K562 (cell line): ENCODE data around the gene LILRB3. TPM values are rescaled to one million over a fixed set of nuclear protein-coding genes. Genes with fewer than 3 reads are reported as not detected.

ENCODE experiments used
- ATF7 ChIP-seq: fragments of 450-650 bp; IDR thresholded peaks from 2 replicates; pipeline ENCODE4 v1.7.1; 2014; ENCODE audit warnings: mild to moderate bottlenecking, moderate library complexity
- CAMTA2 ChIP-seq: fragments of 250-450 bp; sonication (Bioruptor Pico); conservative IDR thresholded peaks from 2 replicates; pipeline ENCODE4 v1.5.1; 2022
- CSDE1 ChIP-seq, 2 experiments: fragments of 450-650 bp; IDR thresholded peaks; 2 replicates each; pipeline ENCODE4 v1.6.1; 2016; ENCODE audit warnings: mild to moderate bottlenecking in 1 of 2
- DEAF1 ChIP-seq: fragments of 450-650 bp; formaldehyde crosslinking; IDR thresholded peaks from 2 replicates; pipeline ENCODE4 v1.4.0; 2020; ENCODE audit warnings: mild to moderate bottlenecking, moderate library complexity
- DPF2 ChIP-seq: fragments of 450-650 bp; IDR thresholded peaks from 2 replicates; pipeline ENCODE4 v1.6.1; 2016
- PKNOX1 ChIP-seq: fragments of 450-650 bp; IDR thresholded peaks from 2 replicates; pipeline ENCODE4 v1.6.1; 2016
- PREB ChIP-seq: sonication (generic); formaldehyde crosslinking; IDR thresholded peaks from 2 replicates; pipeline ENCODE4 v1.8.1; 2023; ENCODE audit warnings: mild to moderate bottlenecking, missing genetic modification reagents
- SMARCC2 ChIP-seq: fragments of 450-650 bp; IDR thresholded peaks from 2 replicates; pipeline ENCODE4 v1.6.1; 2017; ENCODE audit warnings: antibody characterized with exemption, moderate library complexity, mild to moderate bottlenecking, low read depth
- SUPT5H ChIP-seq: fragments of 450-650 bp; IDR thresholded peaks from 2 replicates; pipeline ENCODE4 v1.6.1; 2016
- TCF7L2 ChIP-seq: fragments of 150-350 bp; IDR thresholded peaks from 2 replicates; pipeline ENCODE4 v1.6.1; 2016; ENCODE audit warnings: low read depth, mild to moderate bottlenecking, low read length, moderate library complexity
- YBX1 ChIP-seq: fragments of 450-650 bp; IDR thresholded peaks from 2 replicates; pipeline ENCODE4 v1.7.1; 2016; ENCODE audit warnings: mild to moderate bottlenecking
- ZKSCAN3 ChIP-seq: fragments of 250-450 bp; sonication (Bioruptor Pico); IDR thresholded peaks from 2 replicates; pipeline ENCODE4 v1.4.0; 2020
- ZNF212 ChIP-seq: fragments of 450-650 bp; formaldehyde crosslinking; IDR thresholded peaks from 2 replicates; pipeline ENCODE4 v1.4.0; 2020; ENCODE audit warnings: mild to moderate bottlenecking
- ZNF232 ChIP-seq: sonication (generic); formaldehyde crosslinking; IDR thresholded peaks from 2 replicates; pipeline ENCODE4 v1.8.0; 2022; ENCODE audit warnings: mild to moderate bottlenecking, missing genetic modification reagents
- ZNF507 ChIP-seq: conservative IDR thresholded peaks from 2 replicates; pipeline ENCODE4 v1.6.1; 2017; ENCODE audit warnings: missing genetic modification characterization, missing compliant biosample characterization
- ZNF518B ChIP-seq: fragments of 250-450 bp; sonication (Bioruptor Pico); IDR thresholded peaks from 2 replicates; pipeline ENCODE4 v1.5.0; 2021; ENCODE audit warnings: mild to moderate bottlenecking, moderate library complexity
- ZNF696 ChIP-seq: fragments of 250-450 bp; sonication (Bioruptor Pico); conservative IDR thresholded peaks from 2 replicates; pipeline ENCODE4 v1.4.0; 2020; ENCODE audit warnings: mild to moderate bottlenecking, moderate library complexity
- polyA plus RNA-seq, 8 experiments: library from polyadenylated mRNA; depleted of rRNA in 4 of 8; stranded (reverse) in 5 of 8; unstranded in 3 of 8; fragments of >200 nt; fragmentation: Nextera tagmentation in 2 of 8; fragmentation: Illumina TruSeq in 1 of 8; extraction: Ambion mirVana in 2 of 8; extraction: Trizol in 1 of 8; gene quantifications; 2 replicates each; pipeline versions ENCODE4 v1.2.1 to v1.2.3, GENCODE V29; 2011 to 2014; ENCODE audit warnings: inconsistent platforms in 1 of 8, missing spikeins in 1 of 8
- total RNA-seq, 7 experiments: library from RNA; depleted of rRNA in 6 of 7; stranded (reverse); fragments of >200 nt in 6 of 7; fragmentation: Illumina TruSeq in 2 of 7; extraction: Trizol in 2 of 7; gene quantifications; 2 replicates each; pipeline versions ENCODE4 v1.2.1 to v1.2.3, GENCODE V29; 2011 to 2021; ENCODE audit warnings: low replicate concordance in 1 of 7
- TF ChIP-seq, protein P1 (sequence below): IDR thresholded peaks from 3 replicates; pipeline ENCODE4 v1.6.1; 2011; ENCODE audit warnings: borderline replicate concordance, mild to moderate bottlenecking; ENCODE audit not compliant: insufficient read length, insufficient read depth
- TF ChIP-seq, protein P2 (sequence below): fragments of 200-800 bp; sonication (Bioruptor generic); IDR thresholded peaks from 2 replicates; pipeline ENCODE4 v1.6.1; 2017; ENCODE audit warnings: missing genetic modification characterization, missing compliant biosample characterization

The LILRB3 gene
- total and polyA plus RNA-seq, 9 of the 15 experiments (the other 6 are each of a cell fraction or from before 2014, with no cell fraction given): 0.01 to 0.09 TPM; not detected in 7

DNA sequence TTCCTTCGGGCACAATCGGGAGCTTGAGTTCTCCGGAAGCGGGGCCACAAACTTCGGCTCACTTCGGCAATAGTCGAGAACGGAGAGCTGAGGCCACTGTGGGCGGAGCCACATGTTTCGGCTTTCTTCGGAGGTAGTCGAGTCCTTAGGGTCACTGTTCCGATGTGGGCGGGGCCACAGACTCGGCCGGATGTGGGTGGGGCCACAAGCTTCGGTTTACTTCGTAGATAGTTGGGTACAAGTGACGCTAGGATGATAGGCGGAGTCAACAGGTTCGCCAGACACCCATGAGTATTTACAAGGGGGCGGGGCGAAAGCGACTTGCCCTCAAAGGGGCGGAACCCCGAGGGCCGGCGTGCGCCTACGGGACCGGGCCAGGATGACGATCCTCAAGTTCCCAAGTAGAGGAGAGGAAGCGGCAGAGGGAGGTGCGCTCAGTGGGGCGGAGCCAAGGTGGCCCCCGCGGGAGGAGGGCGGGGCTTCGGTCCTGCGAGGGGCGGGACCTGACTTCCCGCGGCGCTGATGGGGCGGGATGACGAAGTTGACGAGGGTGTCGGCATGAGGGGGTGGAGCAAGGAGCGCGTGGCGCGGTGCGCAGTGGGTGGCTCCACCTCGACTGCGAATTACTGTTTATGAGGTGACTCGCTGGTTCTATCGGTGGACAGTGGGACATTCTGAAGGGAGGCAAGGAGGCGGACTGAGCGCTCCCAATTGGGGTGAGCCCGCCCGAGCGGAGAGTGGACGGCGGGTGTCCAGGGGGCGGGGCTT, 32.9 kb downstream of the LILRB3 start (continued):
- no peak for TF ChIP-seq PREB (CRISPR knock-in tag)
- TF ChIP-seq CSDE1 (IDR thresholded peaks at IDR 0.05): no peak
- TF ChIP-seq, protein P1, sequence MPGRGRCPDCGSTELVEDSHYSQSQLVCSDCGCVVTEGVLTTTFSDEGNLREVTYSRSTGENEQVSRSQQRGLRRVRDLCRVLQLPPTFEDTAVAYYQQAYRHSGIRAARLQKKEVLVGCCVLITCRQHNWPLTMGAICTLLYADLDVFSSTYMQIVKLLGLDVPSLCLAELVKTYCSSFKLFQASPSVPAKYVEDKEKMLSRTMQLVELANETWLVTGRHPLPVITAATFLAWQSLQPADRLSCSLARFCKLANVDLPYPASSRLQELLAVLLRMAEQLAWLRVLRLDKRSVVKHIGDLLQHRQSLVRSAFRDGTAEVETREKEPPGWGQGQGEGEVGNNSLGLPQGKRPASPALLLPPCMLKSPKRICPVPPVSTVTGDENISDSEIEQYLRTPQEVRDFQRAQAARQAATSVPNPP: no peak
- TF ChIP-seq ZNF507 (tag): no peak
- no peak for TF ChIP-seq YBX1
- peak; percentile 96 for TF ChIP-seq SUPT5H
- TF ChIP-seq ATF7: peak; percentile 70; the same call in 1 of the 2 replicates
- no peak for TF ChIP-seq ZNF518B
- TF ChIP-seq DEAF1 (CRISPR knock-in tag): peak; percentile 98
- no peak for TF ChIP-seq CAMTA2 (CRISPR knock-in tag)
- no peak for TF ChIP-seq ZNF212 (CRISPR knock-in tag)
- no peak for TF ChIP-seq ZKSCAN3
- no peak for TF ChIP-seq TCF7L2
- TF ChIP-seq ZNF696 (CRISPR knock-in tag): no peak
- TF ChIP-seq SMARCC2: no peak
- TF ChIP-seq ZNF232 (CRISPR knock-in tag): no peak
- TF ChIP-seq DPF2: peak; percentile 66; the same call in 1 of the 2 replicates
- TF ChIP-seq, protein P2, sequence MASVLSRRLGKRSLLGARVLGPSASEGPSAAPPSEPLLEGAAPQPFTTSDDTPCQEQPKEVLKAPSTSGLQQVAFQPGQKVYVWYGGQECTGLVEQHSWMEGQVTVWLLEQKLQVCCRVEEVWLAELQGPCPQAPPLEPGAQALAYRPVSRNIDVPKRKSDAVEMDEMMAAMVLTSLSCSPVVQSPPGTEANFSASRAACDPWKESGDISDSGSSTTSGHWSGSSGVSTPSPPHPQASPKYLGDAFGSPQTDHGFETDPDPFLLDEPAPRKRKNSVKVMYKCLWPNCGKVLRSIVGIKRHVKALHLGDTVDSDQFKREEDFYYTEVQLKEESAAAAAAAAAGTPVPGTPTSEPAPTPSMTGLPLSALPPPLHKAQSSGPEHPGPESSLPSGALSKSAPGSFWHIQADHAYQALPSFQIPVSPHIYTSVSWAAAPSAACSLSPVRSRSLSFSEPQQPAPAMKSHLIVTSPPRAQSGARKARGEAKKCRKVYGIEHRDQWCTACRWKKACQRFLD: no peak
- TF ChIP-seq PKNOX1: peak; percentile 87
